ENCODE results near the gene SLC12A2.

- TF ChIP-seq ZNF384 (IDR thresholded peaks at IDR 0.05), result no peak
- no peak for TF ChIP-seq SUZ12 (IDR thresholded peaks at IDR 0.05)
- TF ChIP-seq NFRKB (IDR thresholded peaks at IDR 0.05), result no peak
- TF ChIP-seq FOXA1 (IDR thresholded peaks at IDR 0.05), result no peak
- no peak for TF ChIP-seq BHLHE40 (IDR thresholded peaks at IDR 0.05; ENCODE audit: borderline replicate concordance)
- no peak for TF ChIP-seq PKNOX1 (IDR thresholded peaks at IDR 0.05)
Measured at GRCh38 chr5:128109138-128109537, 25.6 kb downstream of the SLC12A2 start.
